H1 (cell line): ENCODE measurements around the gene DHX29. TPM values are rescaled to one million over a fixed set of nuclear protein-coding genes. Genes with fewer than 3 reads are reported as not detected.

Source experiments
- CTCF ChIA-PET: fragments of 300-600 bp; sonication (Branson Sonifier 250); formaldehyde crosslinking; loops from one replicate; lab custom pipeline; 2021; ENCODE audit not compliant: partially characterized antibody; lab: Charles Lee
- POLR2A ChIA-PET: fragments of 300-600 bp; sonication (Branson Sonifier 250); formaldehyde crosslinking; loops from one replicate; lab custom pipeline; 2021; ENCODE audit warnings: inconsistent platforms; ENCODE audit not compliant: partially characterized antibody; lab: Charles Lee
- DNase-seq, 2 experiments: peaks; one replicate each; pipeline versions ENCODE4 v3.0.0 to v3.0.0-alpha.2; 2010 to 2022; ENCODE audit warnings: low spot score in 2 of 2, low read depth in 1 of 2, mixed read lengths in 1 of 2
- FAIRE-seq: peaks from 2 replicates; lab custom pipeline; 2011; peaks lifted over from hg19 to GRCh38; lab: Jason Lieb, UNC
- H2AFZ ChIP-seq: 2 replicates; pipeline ENCODE4 v1.8.1; 2012; ENCODE audit warnings: low read length, inconsistent platforms
- H2AK5ac ChIP-seq: 2 replicates; pipeline ENCODE4 v1.6.1; 2013; ENCODE audit warnings: low read depth, low read length
- H2BK120ac ChIP-seq: replicated peaks from 2 replicates; pipeline ENCODE3; 2013; ENCODE audit warnings: low read depth, low read length, inconsistent platforms
- H2BK12ac ChIP-seq: 2 replicates; pipeline ENCODE4 v1.6.1; 2013; ENCODE audit warnings: low read depth, low read length
- H2BK15ac ChIP-seq: 2 replicates; pipeline ENCODE4 v1.6.1; 2013; ENCODE audit warnings: low read length
- H2BK20ac ChIP-seq: 2 replicates; pipeline ENCODE4 v1.6.1; 2013; ENCODE audit warnings: low read length
- H2BK5ac ChIP-seq: 2 replicates; pipeline ENCODE4 v1.6.1; 2013; ENCODE audit warnings: low read depth, low read length
- H3K14ac ChIP-seq: 2 replicates; pipeline ENCODE4 v1.6.1; 2013; ENCODE audit warnings: inconsistent platforms; ENCODE audit not compliant: insufficient read length
- H3K18ac ChIP-seq: 2 replicates; pipeline ENCODE4 v1.6.1; 2013; ENCODE audit warnings: low read length; ENCODE audit errors: extremely low read depth
- H3K23ac ChIP-seq: 2 replicates; pipeline ENCODE4 v1.6.1; 2013; ENCODE audit warnings: inconsistent platforms; ENCODE audit not compliant: insufficient read length
- H3K23me2 ChIP-seq: 2 replicates; pipeline ENCODE4 v1.6.1; 2013; ENCODE audit warnings: low read depth, low read length
- H3K27ac ChIP-seq: 2 replicates; pipeline ENCODE4 v1.6.1; 2011; ENCODE audit warnings: low read depth, low read length, inconsistent platforms
- H3K27me3 ChIP-seq, 4 experiments: replicated peaks in 1 of 4; 1 replicate in 1 of 4; 2 replicates in 3 of 4; pipeline versions ENCODE4 v1.6.1 to v1.8.1; 2011 to 2013; ENCODE audit warnings: low read length in 3 of 4, mild to moderate bottlenecking in 3 of 4, inconsistent platforms in 2 of 4, mixed read lengths in 2 of 4, moderate library complexity in 1 of 4; ENCODE audit not compliant: control insufficient read depth in 3 of 4, insufficient read depth in 3 of 4; ENCODE audit errors: extremely low read depth in 1 of 4
- H3K36me3 ChIP-seq, 4 experiments: 2 replicates each; pipeline versions ENCODE4 v1.6.1 to v1.8.1; 2011 to 2013; ENCODE audit warnings: mild to moderate bottlenecking in 4 of 4, low read length in 3 of 4, moderate library complexity in 2 of 4, control low read depth in 1 of 4, inconsistent platforms in 1 of 4; ENCODE audit not compliant: insufficient read depth in 4 of 4, control insufficient read depth in 2 of 4
- H3K4ac ChIP-seq: replicated peaks from 2 replicates; pipeline ENCODE3; 2013; ENCODE audit warnings: low read length, low read depth, mixed read lengths, inconsistent platforms; ENCODE audit not compliant: insufficient read length
- H3K4me1 ChIP-seq, 4 experiments: replicated peaks in 1 of 4; 1 replicate in 1 of 4; 2 replicates in 3 of 4; pipeline versions ENCODE4 v1.6.1 to v1.8.1; 2011 to 2013; ENCODE audit warnings: low read length in 3 of 4, inconsistent platforms in 2 of 4, mixed read lengths in 1 of 4; ENCODE audit not compliant: insufficient read depth in 4 of 4, control insufficient read depth in 3 of 4
- H3K4me2 ChIP-seq, 2 experiments: 2 replicates each; pipeline versions ENCODE4 v1.6.1 to v1.8.1; 2011 to 2013; ENCODE audit warnings: low read depth in 2 of 2, low read length in 2 of 2, control low read depth in 1 of 2, inconsistent platforms in 1 of 2, mild to moderate bottlenecking in 1 of 2; ENCODE audit not compliant: insufficient read depth in 1 of 2
- H3K4me3 ChIP-seq, 4 experiments: fragments of 200-600, 300-600 bp in 1 of 4; sonication (generic), shearing (Covaris generic), sonication (Bioruptor Twin) in 1 of 4; 2 replicates each; pipeline versions ENCODE4 v1.5.1 to v1.8.1; 2011 to 2016; ENCODE audit warnings: low read length in 4 of 4, low read depth in 3 of 4, control low read depth in 2 of 4, inconsistent platforms in 2 of 4, mild to moderate bottlenecking in 2 of 4, mixed read lengths in 1 of 4, moderate library complexity in 1 of 4; ENCODE audit not compliant: insufficient read depth in 2 of 4; ENCODE audit errors: extremely low read depth in 1 of 4
- H3K56ac ChIP-seq: replicated peaks from 2 replicates; pipeline ENCODE3; 2013; ENCODE audit warnings: low read depth, mild to moderate bottlenecking, mixed read lengths, low read length, inconsistent platforms; ENCODE audit not compliant: insufficient read length
- H3K79me1 ChIP-seq: 2 replicates; pipeline ENCODE4 v1.6.1; 2013; ENCODE audit warnings: low read depth, low read length, control low read depth
- H3K79me2 ChIP-seq, 2 experiments: 2 replicates each; pipeline versions ENCODE4 v1.6.1 to v1.8.1; 2012 to 2013; ENCODE audit warnings: low read length in 2 of 2, mild to moderate bottlenecking in 2 of 2, inconsistent platforms in 1 of 2; ENCODE audit not compliant: insufficient read depth in 2 of 2, control insufficient read depth in 1 of 2
- H3K9ac ChIP-seq, 4 experiments: replicated peaks in 1 of 4; 1 replicate in 1 of 4; 2 replicates in 3 of 4; pipeline versions ENCODE4 v1.6.1 to v1.8.1; 2011 to 2013; ENCODE audit warnings: low read depth in 3 of 4, low read length in 3 of 4, control low read depth in 2 of 4, mild to moderate bottlenecking in 2 of 4, moderate library complexity in 2 of 4, inconsistent platforms in 1 of 4; ENCODE audit errors: extremely low read depth in 1 of 4
- H3K9me3 ChIP-seq, 2 experiments: 2 replicates each; pipeline versions ENCODE4 v1.6.1 to v1.8.1; 2012 to 2013; ENCODE audit warnings: mild to moderate bottlenecking in 2 of 2, moderate library complexity in 2 of 2, control low read depth in 1 of 2, inconsistent platforms in 1 of 2, low read depth in 1 of 2, low read length in 1 of 2, mixed read lengths in 1 of 2; ENCODE audit not compliant: insufficient read depth in 2 of 2
- H4K20me1 ChIP-seq, 2 experiments: replicated peaks in 1 of 2; 2 replicates each; pipeline versions ENCODE3 to v1.8.1; 2011 to 2013; ENCODE audit warnings: inconsistent platforms in 2 of 2, low read length in 2 of 2, mild to moderate bottlenecking in 1 of 2; ENCODE audit not compliant: insufficient read depth in 2 of 2, control insufficient read depth in 1 of 2
- H4K5ac ChIP-seq: 2 replicates; pipeline ENCODE4 v1.6.1; 2013; ENCODE audit warnings: low read length, low read depth, mixed read lengths, inconsistent platforms; ENCODE audit not compliant: insufficient read length
- H4K8ac ChIP-seq: 2 replicates; pipeline ENCODE4 v1.8.0; 2013; ENCODE audit warnings: mild to moderate bottlenecking, moderate library complexity, low read length, inconsistent platforms; ENCODE audit not compliant: insufficient read depth; ENCODE audit errors: extremely low read depth
- H4K91ac ChIP-seq: replicated peaks from 2 replicates; pipeline ENCODE3; 2013; ENCODE audit warnings: low read length, mixed read lengths, inconsistent platforms; ENCODE audit not compliant: insufficient read length
- CHD2 ChIP-seq: IDR thresholded peaks from 2 replicates; pipeline ENCODE4 v1.6.1; 2012; ENCODE audit warnings: low read length, improper control_type of control experiment
- NRF1 ChIP-seq: IDR thresholded peaks from 2 replicates; pipeline ENCODE4 v1.6.1; 2011; ENCODE audit warnings: mild to moderate bottlenecking, low read depth, low read length, improper control_type of control experiment
- SIRT6 ChIP-seq: IDR thresholded peaks from one replicate; pipeline ENCODE4 v1.7.1; 2012; ENCODE audit warnings: low read length, inconsistent platforms
- WGBS, 2 experiments: shearing (Covaris generic) in 1 of 2; methylation state at CpG; one replicate each; pipeline versions ENCODE4 v1.1.6 to v1.1.7; 2013 to 2015; ENCODE audit warnings: low lambda C conversion rate in 2 of 2, mixed read lengths in 2 of 2, inconsistent platforms in 1 of 2, low coverage in 1 of 2, missing lambda C conversion rate in 1 of 2; ENCODE audit not compliant: insufficient replicate concordance in 2 of 2, insufficient coverage in 1 of 2, insufficient read length in 1 of 2; ENCODE audit errors: extremely low coverage in 1 of 2, missing lambda C conversion rate in 1 of 2; 5-methylcytosine and 5-hydroxymethylcytosine counted together
- polyA plus RNA-seq, 7 experiments: library from polyadenylated mRNA; depleted of rRNA in 3 of 7; stranded (reverse) in 5 of 7; unstranded in 2 of 7; fragments of >200 nt in 5 of 7; fragments of 200-250 nt in 2 of 7; gene quantifications; 1 replicate in 5 of 7; 2 replicates in 1 of 7; 4 replicates in 1 of 7; pipeline versions ENCODE4 v1.2.1 to v1.2.3, GENCODE V29; 2011 to 2013; ENCODE audit warnings: missing spikeins in 2 of 7, mixed read lengths in 2 of 7
- total RNA-seq: library from RNA; stranded (reverse); fragmentation: NEBNext Ultra II Directional; extraction: Animal tissue kit (Norgen Biotek cat#: 25700); gene quantifications from 2 replicates; pipeline ENCODE4 v1.2.1, GENCODE V29; 2021

The DHX29 gene
- total and polyA plus RNA-seq, 2 of the 8 experiments (the other 6 are each of a cell fraction or from before 2014, with no cell fraction given), result 3.4 to 32.1 TPM

DNA sequence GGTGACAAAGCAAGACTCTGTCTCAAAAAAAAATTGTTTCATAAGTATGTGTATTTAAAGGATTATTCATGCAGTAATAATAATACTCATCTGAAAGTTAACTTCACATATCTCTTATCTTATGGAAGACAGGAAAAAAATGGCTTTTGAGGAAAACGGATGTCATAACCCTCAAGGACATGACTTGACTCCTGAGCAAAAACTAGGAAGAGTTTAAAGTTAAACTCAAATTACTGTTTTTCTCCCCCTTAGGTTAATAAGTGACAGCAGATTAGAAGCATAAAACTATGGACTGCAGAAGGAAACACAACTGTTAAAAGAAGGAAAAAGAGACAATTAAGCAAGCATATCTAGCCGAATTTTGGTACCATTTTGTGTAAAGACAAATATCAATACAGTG is 16.5 kb downstream of the DHX29 start:
- Histone ChIP-seq H3K4me3 (no peak overlapping the region), H2BK5ac (no peak overlapping the region), H3K23ac (no peak overlapping the region), H2AK5ac (no peak overlapping the region), H3K79me1 (no peaks in the 10 kb centered on the region), H3K4me1 (no peaks in the 10 kb centered on the region), H3K79me2 (no peaks in the 10 kb centered on the region), H4K91ac (no peak overlapping the region), H3K27ac (no peak overlapping the region), H2BK12ac (no peak overlapping the region), H4K20me1 (no peaks in the 10 kb centered on the region), H2BK20ac (no peak overlapping the region), H3K56ac (no peak overlapping the region), H2BK120ac (no peak overlapping the region), H3K18ac (no peak overlapping the region), H2BK15ac (no peak overlapping the region), H3K9ac (no peak overlapping the region), H3K36me3 (peaks cover 2 to 51% (median 15%) of the 10 kb centered on the region in 4 experiments; a peak in 7 of 8 replicates), H3K9me3 (no peaks in the 10 kb centered on the region), H3K4me2 (no peak overlapping the region)
- 86% methylated on average over 2 of the region's 2 CpGs; no CpG with 5 or more reads in 1 of the 2 experiments for WGBS, 2 experiments
- FAIRE-seq, result no peak
- no peak for DNase-seq
- POLR2A ChIA-PET, result no interaction called here
- TF ChIP-seq SIRT6 (no peak), NRF1 (no peak), CHD2 (no peak)
- TF ChIP-seq, all 59 proteins: peak for 0
- Histone ChIP-seq H4K8ac (no peak overlapping the region), H2AFZ (no peak overlapping the region), H3K4ac (no peak overlapping the region), H3K23me2 (no peaks in the 10 kb centered on the region), H4K5ac (no peak overlapping the region), H3K27me3 (no peaks in the 10 kb centered on the region), H3K14ac (no peak overlapping the region)
- CTCF ChIA-PET, result no interaction called here
